Activated T-helper 1 cell treated with Interleukin-2 at 50 U/mL for 16 hours (primary cell): ENCODE results near the gene TM9SF2.

ENCODE experiments used
- DNase-seq: peaks from one replicate; pipeline ENCODE4 v3.0.0-alpha.2; 2020; ENCODE audit warnings: low read depth

The TM9SF2 gene

DNA sequence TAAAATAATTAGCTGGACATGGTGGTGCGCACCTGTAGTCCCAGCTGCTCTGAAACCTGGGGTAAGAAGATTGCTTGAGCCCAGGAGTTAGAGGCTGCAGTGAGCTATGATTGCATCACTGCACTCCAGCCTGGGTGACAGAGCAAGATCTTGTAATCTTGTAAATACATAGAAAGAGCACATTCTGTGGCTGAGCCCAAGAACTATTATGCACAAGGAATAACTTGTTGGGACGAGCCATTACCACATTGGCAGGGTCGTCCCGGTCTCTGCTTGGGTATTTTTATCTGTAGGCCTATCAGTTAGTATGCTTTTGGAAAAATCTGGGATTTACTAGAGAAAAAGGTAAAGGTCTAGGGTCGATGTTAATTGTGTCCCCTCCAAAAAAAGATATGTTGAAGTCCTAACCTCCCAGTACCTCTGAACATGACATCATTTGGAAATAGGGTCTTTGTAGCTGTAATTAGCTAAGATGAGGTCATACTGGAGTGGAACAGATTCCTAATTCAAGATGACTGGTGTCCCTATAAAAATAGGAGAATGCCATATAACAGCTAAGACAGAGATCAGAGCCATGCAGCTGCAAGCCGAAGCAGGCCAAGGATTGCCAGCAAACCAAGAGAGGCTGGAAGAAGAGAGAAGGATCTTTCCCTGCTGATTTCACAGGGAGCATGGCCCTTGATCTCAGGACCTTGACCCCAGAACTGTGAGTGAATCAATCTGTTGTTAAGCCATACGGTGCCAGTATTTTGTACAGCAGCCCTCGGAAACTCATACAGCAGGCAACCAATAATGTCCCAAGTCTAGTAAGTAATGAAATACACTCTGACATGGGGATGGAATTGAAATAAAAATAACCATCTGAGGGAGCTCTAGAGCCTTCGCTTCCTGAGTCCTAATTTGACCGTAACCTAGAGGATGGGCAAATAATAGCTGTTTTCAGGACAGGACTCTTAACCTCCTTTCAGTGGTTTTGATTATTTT, 77.0 kb downstream of the TM9SF2 start:
- no peak for DNase-seq

DNA sequence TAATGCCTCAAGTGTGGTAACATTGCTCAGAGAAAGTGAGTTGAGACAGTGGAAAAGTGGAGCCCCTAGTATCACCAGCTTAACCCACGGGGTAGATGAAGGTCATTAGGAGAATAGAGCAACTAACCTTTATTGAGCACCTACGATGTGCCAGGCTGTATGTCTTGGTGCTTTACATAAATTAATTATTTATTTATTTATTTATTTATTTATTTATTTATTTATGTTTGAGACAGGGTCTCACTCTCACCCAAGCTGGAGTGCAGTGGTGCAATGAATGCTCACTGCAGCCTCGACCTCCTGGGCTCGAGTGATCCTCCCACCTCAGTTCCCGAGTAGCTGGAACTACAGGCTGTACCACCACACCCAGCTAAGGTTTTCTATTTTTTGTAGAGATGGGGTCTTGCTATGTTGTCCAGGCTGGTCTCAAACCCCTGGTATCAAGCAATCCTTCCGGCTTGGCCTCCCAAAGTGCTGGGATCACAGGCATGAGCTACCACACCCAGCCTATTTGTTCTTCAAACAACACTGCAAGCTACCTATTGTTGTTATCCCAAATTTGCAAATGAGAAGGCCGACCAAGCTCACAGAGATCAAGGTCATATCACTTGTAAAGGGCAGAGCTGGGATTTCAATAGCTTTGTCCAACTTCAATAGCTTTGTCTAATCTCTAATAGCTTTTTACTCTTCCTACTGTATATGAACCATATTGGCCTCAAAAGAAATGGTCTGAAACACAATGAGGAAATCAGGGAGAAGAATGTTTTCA, 79.4 kb downstream of the TM9SF2 start:
- DNase-seq, result no peak

DNA sequence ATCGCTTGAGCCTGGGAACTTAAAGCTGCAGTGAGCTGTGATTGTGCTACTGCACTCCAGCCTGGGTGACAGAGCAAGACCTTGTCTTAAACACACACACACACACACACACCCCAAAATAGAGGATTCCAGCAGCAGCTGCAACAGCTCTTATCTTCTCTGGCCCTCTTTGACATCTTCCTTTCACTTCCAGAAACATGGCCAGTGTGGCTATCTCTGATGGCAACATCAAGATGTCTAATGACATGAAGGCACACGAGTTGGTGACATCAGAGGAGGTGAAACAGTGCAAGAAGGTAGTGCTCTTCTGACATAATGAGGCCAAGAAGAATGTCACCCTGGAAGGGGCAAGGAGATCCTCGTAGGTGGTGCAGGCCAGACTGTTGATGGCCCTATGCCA, 81.2 kb downstream of the TM9SF2 start:
- no peak for DNase-seq

DNA sequence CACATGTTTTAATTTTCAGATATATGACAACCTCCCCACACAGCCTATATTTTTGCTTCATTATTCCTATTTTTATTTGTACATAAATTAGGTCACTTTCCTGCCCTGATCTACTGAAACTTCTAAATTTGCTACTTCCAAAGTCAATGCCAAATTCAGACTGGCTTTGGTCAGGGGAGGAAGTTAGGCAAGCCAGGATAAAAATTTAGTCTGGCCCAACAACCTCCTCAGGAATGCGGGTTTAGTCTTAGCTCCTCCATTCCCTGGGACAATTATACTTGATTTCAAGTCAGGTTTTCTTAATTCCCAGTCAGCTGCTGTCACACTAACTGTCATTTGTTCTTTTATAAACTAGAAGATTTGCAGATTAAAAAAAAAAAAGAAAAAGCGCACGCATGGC, 84.3 kb downstream of the TM9SF2 start:
- no peak for DNase-seq

DNA sequence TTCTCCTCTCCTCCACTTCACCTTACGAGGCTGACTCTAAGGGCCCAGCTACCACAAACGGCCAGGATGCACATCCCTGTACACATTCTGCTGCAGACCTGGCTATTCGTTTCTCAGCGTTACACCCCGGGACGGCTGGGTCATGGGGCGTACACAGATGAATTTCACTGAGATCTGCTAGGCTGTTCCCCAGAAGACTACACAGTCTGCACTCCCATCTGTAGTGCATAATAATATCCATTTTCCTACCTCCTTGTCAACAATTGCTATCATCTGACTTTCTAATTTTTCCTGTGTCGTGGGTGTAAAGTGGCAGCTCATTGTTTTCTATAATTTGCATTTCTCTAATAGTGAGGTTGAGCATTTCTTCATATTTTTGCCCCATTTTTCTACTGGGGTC, 85.7 kb downstream of the TM9SF2 start:
- no peak for DNase-seq

DNA sequence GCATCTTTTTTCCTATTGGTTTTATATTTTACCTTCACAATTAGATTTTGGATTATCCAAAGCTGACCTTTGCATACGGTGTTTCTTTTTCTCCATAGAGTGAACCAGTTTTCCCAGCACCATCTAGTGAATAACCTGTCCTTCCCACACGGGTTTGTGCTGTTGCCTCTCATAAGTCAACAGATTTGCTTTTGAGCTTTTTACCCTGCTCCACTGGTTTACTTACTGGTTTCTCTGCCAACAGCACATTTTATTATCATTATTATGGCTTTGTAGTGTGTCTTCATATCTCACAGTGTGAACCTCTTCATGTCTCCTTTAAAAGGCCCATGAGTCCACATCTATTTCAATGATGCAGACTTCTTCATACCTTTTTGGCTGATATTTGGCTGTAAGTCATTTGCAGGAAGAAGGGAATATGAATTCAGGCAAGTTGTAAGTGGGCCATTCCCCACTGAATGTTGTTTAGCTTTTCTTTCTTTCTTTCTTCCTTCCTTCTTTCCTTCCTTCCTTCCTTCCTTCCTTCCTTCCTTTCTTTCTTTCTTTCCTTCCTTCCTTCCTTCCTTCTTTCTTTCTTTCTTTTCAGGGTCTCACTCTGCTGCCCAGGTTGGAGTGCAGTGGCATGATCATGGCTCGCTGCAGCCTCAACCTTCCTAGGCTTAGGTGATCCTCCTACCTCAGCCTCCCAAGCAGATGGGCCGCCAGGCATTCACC, 86.8 kb downstream of the TM9SF2 start:
- DNase-seq, result no peak

DNA sequence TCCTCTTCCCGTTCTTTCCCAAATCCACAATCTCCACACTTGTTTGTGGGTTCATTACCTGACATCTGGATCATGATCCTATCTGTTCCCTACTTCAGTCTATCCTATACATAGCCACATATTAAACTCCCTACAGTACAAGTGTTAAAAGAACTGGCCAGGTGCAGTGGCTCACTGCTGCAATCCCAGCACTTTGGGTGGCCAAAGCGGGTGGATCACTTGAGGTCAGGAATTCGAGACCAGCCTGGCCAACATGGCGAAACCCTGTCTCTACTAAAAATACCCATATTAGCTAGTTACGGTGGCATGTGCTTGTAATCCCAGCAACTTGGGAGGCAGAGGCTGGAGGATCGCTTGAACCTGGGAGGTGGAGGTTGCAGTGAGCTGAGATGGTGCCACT, 88.3 kb downstream of the TM9SF2 start:
- DNase-seq, result no peak

DNA sequence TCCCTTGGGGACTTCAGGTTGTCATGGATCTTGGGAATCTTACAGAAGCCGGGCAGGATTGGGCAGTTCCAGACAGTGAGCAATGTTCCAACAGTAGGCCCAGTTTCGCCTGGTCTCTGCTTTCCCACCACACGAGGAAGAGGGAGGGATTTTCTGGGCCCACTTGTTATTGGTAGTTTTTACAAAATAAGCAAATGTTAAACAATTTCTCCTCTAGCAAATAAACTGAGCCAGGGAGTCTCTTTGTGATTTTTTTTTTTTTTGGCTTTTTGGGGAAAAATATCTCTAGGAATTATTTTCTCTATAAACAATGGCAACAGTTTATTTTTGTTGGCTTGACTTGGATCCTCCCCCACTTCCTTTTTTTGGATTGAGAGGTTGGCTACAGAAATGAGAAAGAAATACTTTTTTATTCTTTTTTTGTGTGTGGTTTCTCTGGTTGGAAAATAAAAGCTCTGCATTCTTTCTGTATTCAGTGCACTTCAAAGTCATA, 89.3 kb downstream of the TM9SF2 start:
- no peak for DNase-seq

DNA sequence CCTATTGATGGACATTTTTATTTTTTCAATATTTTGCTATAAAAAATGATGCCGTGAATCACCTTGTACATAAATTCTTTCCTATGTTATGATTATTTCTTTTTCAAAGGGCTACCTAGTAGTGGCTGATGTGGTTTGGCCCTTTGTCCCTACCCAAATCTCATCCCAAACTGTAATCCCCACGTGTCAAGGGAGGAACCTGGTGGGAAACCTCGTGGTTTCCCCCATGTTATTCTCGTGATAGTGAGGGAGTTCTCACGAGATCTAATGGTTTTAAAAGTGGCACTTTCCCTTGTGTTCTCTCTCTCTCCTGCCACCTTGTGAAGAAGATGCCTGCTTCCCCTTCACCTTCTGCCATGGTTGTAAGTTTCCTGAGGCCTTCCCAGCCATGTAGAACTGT, 94.9 kb downstream of the TM9SF2 start:
- DNase-seq, result no peak

DNA sequence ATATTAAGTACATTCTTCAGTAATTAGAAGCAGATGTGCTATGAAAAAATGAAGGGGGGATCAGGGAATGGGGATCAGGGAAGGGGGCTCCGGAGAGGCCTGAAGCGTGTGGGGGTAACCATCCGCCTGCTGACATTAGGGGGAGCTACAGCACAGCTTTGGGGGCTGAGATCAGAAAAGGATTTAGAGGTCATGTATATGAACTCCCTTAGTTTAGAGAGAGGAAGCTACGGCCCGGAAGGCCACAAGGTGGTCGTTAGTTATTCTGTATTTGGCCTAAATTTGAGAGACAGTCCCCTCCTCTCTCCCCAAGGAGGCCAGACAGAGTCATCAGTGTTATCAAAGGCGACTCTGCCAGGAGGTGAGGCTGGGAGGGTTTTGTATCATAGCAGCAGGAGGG, 99.0 kb downstream of the TM9SF2 start:
- no peak for DNase-seq

DNA sequence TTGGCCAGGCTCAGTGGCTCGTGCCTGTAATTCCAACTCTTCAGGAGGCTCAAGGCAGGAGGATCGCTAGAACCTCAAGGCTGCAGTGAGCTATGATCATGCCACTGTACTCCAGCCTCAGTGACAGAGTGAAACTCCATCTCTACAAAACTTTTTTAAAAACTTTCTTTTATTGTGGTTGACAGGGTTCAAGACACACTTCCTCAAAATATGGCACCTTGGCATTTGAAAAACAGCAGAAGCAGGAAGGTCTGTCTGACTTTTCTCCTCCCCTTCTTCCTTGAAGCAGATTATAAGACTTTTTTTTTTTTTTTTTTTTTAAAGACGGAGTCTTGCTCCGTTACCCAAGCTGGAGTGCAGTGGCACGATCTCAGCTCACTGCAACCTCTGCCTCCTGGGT, 100.3 kb downstream of the TM9SF2 start:
- DNase-seq, result no peak

DNA sequence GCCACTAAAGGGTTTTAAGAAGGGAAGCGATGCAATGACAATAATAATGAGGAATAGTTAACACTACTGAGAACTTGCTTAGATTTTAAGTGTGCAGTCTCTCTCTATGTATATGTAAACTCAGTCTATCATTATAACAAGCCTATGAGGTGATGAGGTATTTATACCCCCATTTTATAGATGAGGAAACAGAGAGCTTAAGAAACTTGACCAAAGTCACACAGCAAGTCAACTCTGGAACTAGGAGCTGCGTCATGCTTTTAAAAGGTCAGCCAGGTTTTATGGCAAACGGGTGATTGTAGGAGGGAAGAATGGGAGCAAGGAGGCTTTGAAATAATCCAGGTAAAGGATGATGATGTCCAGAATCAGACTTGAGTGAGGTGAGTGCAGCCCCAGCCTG, 103.4 kb downstream of the TM9SF2 start:
- DNase-seq, result no peak

DNA sequence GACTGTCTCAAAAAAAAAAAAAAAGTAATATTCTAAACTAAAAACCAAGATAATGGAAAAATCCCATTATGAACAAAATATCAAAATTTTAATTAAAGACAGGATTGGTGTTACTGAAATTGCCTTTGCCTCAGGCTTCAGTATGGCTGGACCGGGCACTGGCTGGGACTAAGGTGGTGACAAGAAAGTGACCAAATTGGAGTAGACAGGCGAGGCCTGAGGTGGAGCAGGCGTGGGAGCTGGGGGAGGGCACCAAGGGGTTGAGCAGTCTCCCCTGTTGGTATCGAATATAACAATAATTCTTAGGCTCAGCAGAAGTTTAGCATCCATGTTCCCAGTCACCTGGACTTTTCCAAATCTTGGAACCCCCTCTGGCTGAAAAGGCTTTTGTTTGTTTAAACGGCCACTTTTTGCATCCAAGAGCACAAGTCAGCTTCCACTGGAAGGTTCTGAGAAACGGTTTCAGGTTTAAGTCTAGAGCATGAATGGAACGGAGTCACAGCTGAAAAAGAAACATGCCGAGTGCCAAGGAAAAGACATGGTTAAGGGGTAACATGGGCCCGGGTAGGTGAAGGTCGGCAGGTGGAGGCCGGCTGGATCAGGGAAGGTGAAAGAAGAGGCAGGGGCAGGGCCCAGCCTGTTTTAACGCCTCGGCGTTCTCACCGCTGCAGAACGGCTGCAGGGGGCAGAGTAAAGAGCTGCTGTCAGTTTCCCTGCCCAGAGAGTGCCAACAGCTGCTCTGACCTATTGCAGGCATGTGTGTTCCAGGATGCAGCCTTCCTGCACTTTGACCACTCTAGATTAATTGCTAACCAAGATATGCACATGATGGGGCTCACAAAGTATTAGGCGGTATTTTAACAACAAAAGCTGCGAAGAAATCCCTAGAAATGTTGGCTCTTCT, 104.4 kb downstream of the TM9SF2 start:
- peak; percentile 28 for DNase-seq

DNA sequence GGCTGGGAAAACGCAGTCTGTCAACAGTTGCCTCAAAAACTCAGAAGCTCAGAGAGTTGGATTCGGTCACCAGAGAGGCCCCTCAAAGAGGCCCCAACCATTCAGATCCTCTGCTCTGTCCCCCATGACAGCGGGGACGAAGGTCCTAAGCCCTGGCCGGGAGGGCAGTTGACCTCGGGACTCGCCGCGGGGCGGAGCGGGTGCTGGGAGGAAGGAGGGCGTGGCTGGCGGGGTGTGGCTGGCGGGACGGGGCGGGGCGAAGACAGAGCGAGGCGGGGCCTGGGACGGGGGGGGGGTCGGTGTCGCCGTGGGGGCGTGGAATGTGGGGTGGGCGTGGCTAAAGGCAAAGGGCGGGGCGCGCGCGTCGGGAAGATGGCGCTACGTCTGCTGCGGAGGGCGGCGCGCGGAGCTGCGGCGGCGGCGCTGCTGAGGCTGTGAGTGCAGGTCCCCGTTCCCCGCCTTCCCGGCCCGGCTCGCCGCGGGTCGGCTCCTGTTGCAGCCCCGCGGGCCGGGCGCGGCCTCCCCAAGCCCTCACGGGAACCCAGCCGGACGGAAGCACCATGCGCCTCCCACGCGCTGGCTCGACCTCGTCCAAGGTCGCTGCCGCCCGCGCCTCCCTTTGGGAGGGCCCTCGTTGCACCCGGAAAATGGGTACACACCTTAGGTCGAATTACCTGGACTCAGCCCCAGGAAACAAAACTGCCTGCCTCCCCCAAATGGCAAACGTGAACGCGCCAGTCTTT, 105.2 kb downstream of the TM9SF2 start, which contains the start of gene CLYBL:
Gene CLYBL (plus strand): TSS at position 367 of the 743 bp plus-strand sequence.
- peak; percentile 85 for DNase-seq

DNA sequence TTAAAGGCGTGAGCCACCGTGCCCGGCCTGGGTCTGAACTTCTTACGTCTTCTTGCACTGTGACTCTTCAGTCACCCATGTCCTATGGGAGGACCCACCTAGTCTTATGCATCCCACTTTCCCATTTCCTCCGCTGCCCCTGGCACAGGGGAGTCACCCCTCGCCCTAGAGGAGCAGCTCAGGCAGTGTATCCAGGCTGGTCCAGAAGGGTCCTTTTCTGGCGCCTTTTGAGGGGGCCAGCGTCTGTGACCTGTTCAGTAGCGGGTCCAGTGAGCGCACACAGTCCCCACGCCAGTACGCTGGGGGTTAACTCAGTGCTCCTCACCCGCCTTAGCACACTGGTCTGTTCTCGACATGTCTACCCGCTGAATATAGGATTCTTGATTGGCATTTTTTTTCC, 107.1 kb downstream of the TM9SF2 start:
- no peak for DNase-seq

DNA sequence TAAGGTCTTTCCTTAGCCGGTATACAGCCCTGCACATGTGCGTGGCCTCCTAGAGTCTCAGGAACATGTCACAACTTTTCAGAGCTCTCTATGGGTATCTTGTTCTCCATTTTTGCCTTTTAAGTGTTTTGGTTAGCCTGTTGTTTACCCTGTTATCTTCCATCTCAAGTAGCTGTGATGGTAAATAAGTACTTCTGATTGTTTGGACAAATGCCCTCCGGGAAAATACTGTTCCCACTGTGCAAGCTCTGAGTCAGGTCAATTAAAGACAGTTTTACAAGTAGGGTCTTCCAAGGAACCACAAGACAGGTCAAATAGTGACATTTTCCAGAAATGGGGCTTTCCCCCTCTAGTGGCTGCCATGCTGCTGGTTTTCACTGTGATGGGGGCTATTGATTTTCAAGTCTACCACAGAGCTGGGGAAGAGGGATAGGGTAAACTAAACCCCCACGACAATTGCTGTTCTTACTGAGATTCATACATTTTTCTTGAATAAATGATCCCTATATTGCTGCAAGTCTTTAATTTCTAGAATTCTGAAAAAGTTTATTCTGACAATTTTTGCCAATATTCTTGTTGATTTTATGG, 109.5 kb downstream of the TM9SF2 start:
- DNase-seq, result no peak
